PC-9 (cell line): ENCODE results near the gene HEMK1. TPM values are rescaled to one million over a fixed set of nuclear protein-coding genes. Genes with fewer than 3 reads are reported as not detected.

ENCODE experiments used
- BruUV-seq: library from RNA; stranded (reverse); fragments of 400-500 nt; replicated peaks from 2 replicates; lab custom pipeline; 2021; lab: Mats Ljungman, UMichigan
- CTCF ChIA-PET: fragments of 300-600 bp; sonication (Branson Sonifier 250); formaldehyde crosslinking; loops from one replicate; lab custom pipeline; 2022; ENCODE audit warnings: antibody characterized with exemption; lab: Charles Lee
- POLR2A ChIA-PET: fragments of 300-600 bp; sonication (Branson Sonifier 250); formaldehyde crosslinking; loops from one replicate; lab custom pipeline; 2022; ENCODE audit warnings: antibody characterized with exemption; ENCODE audit not compliant: unreplicated experiment; lab: Charles Lee
- DNase-seq, 2 experiments: peaks; one replicate each; pipeline versions ENCODE4 v3.0.0 to v3.0.0-alpha.2; 2015 to 2022; ENCODE audit warnings: mixed read lengths in 1 of 2
- H2AFZ ChIP-seq: fragments of 200-600 bp; sonication (generic); 2 replicates; pipeline ENCODE4 v1.8.1; 2017; ENCODE audit warnings: antibody characterized with exemption
- H3F3A ChIP-seq: fragments of 200-600 bp; sonication (generic); 2 replicates; pipeline ENCODE4 v1.8.1; 2017; ENCODE audit warnings: antibody characterized with exemption, mild to moderate bottlenecking, low read depth; ENCODE audit not compliant: insufficient read depth
- H3K27ac ChIP-seq: fragments of 200-600 bp; sonication (generic); 2 replicates; pipeline ENCODE4 v1.6.1; 2016; ENCODE audit warnings: mixed run types
- H3K27me3 ChIP-seq: fragments of 200-600 bp; sonication (generic); 2 replicates; pipeline ENCODE4 v1.6.1; 2016; ENCODE audit warnings: low read depth, mixed run types; ENCODE audit not compliant: insufficient read depth
- H3K36me3 ChIP-seq: fragments of 200-600 bp; sonication (generic); 2 replicates; pipeline ENCODE4 v1.6.1; 2016; ENCODE audit warnings: low read depth, mixed run types
- H3K4me1 ChIP-seq: fragments of 200-600 bp; sonication (generic); replicated peaks from 2 replicates; pipeline ENCODE4 v1.6.1; 2016; ENCODE audit warnings: mixed run types; ENCODE audit not compliant: insufficient read depth
- H3K4me2 ChIP-seq: fragments of 200-600 bp; sonication (generic); 2 replicates; pipeline ENCODE4 v1.6.1; 2017; ENCODE audit warnings: mixed run types
- H3K4me3 ChIP-seq: fragments of 200-600 bp; sonication (generic); 2 replicates; pipeline ENCODE4 v1.6.1; 2016; ENCODE audit warnings: mixed run types
- H3K79me2 ChIP-seq: fragments of 200-600 bp; sonication (generic); 2 replicates; pipeline ENCODE4 v1.6.1; 2017; ENCODE audit warnings: low read depth, mixed run types
- H3K9me2 ChIP-seq: fragments of 200-600 bp; sonication (generic); 2 replicates; pipeline ENCODE4 v1.8.1; 2017; ENCODE audit warnings: mild to moderate bottlenecking; ENCODE audit not compliant: insufficient read depth
- H3K9me3 ChIP-seq: fragments of 200-600 bp; sonication (generic); 2 replicates; pipeline ENCODE4 v1.8.1; 2016; ENCODE audit warnings: low read depth; ENCODE audit not compliant: insufficient read depth
- H4K20me1 ChIP-seq: fragments of 200-600 bp; sonication (generic); 2 replicates; pipeline ENCODE4 v1.8.1; 2017; ENCODE audit not compliant: insufficient read depth
- EZH2 ChIP-seq: fragments of 200-600 bp; sonication (generic); IDR thresholded peaks from 2 replicates; pipeline ENCODE4 v1.8.0; 2017; ENCODE audit warnings: antibody characterized with exemption, low read depth
- intact Hi-C: fragments of 100-400 bp; cut with micrococcal nuclease; formaldehyde crosslinking; loops from one replicate; pipeline ENCODE4 v1.10.0; 2022; ENCODE audit not compliant: unreplicated experiment
- total RNA-seq: library from RNA; stranded (reverse); gene quantifications from 2 replicates; pipeline ENCODE4 v1.2.3, GENCODE V29; 2021
- TF ChIP-seq, protein P1 (sequence below): fragments of 200-600 bp; sonication (generic); conservative IDR thresholded peaks from 2 replicates; pipeline ENCODE4 v1.6.1; 2017; ENCODE audit warnings: mixed run types, antibody characterized with exemption, mild to moderate bottlenecking, moderate library complexity

HEMK1 gene
- total RNA-seq, 1 experiment from 2014 or later = 20.6 TPM

- peak overlapping the region; percentile 51 for H3K4me2 ChIP-seq
- POLR2A ChIA-PET = no interaction called here
- TF ChIP-seq, protein P1, sequence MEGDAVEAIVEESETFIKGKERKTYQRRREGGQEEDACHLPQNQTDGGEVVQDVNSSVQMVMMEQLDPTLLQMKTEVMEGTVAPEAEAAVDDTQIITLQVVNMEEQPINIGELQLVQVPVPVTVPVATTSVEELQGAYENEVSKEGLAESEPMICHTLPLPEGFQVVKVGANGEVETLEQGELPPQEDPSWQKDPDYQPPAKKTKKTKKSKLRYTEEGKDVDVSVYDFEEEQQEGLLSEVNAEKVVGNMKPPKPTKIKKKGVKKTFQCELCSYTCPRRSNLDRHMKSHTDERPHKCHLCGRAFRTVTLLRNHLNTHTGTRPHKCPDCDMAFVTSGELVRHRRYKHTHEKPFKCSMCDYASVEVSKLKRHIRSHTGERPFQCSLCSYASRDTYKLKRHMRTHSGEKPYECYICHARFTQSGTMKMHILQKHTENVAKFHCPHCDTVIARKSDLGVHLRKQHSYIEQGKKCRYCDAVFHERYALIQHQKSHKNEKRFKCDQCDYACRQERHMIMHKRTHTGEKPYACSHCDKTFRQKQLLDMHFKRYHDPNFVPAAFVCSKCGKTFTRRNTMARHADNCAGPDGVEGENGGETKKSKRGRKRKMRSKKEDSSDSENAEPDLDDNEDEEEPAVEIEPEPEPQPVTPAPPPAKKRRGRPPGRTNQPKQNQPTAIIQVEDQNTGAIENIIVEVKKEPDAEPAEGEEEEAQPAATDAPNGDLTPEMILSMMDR = no peak
- no peak for TF ChIP-seq EZH2
Measured at GRCh38 chr3:50632450-50632849, 63.1 kb downstream of the HEMK1 start.

GRCh38 chr3:50633230-50633790 is 64.0 kb downstream of the HEMK1 start:
- peak in 1 of 2 experiments; percentile 62 for DNase-seq
- peaks cover 63% of the 10 kb centered on the region for H3K79me2 ChIP-seq
- no peak overlapping the region for H3K27ac ChIP-seq
- H3K36me3 ChIP-seq = no peaks in the 10 kb centered on the region
- intact Hi-C loops = no loop called here
- no peaks in the 10 kb centered on the region for H3K9me3 ChIP-seq
- no peaks in the 10 kb centered on the region for H3K9me2 ChIP-seq
- no peaks in the 10 kb centered on the region for H3K27me3 ChIP-seq
- no TSS peak for BruUV-seq
- 0 out of 2 replicates have a peak overlapping the region, but pooled peaks have one; percentile 51 for H3K4me2 ChIP-seq
- peaks cover 17% of the 10 kb centered on the region; the same call in 1 of the 2 replicates for H3F3A ChIP-seq
- POLR2A ChIA-PET = no interaction called here
- H4K20me1 ChIP-seq = no peaks in the 10 kb centered on the region
- TF ChIP-seq, protein P1 = no peak
- TF ChIP-seq EZH2 = no peak
- H2AFZ ChIP-seq = no peak overlapping the region
- H3K4me1 ChIP-seq = peaks cover 48% of the 10 kb centered on the region
- CTCF ChIA-PET = no interaction called here
- H3K4me3 ChIP-seq = no peak overlapping the region

More at GRCh38 chr3:50632450-50632849, 63.1 kb downstream of the HEMK1 start:
- peaks cover 17% of the 10 kb centered on the region; the same call in 1 of the 2 replicates for H3F3A ChIP-seq
- peak in 1 of 2 experiments; percentile 81 for DNase-seq
- peaks cover 65% of the 10 kb centered on the region for H3K79me2 ChIP-seq
- H3K9me2 ChIP-seq = no peaks in the 10 kb centered on the region
- H2AFZ ChIP-seq = no peak overlapping the region
- H3K4me1 ChIP-seq = peaks cover 57% of the 10 kb centered on the region
- no peaks in the 10 kb centered on the region for H3K27me3 ChIP-seq
- H3K27ac ChIP-seq = peak overlapping the region; percentile 44; the same call in 1 of the 2 replicates
- CTCF ChIA-PET = interaction anchor here (0.6 to 0.8 kb wide), 2 partner anchors 20 to 1026 kb away, joined by 4 to 5 read pairs; no protein-coding TSS in a partner anchor
- no peak overlapping the region for H3K4me3 ChIP-seq
- no peaks in the 10 kb centered on the region for H3K9me3 ChIP-seq
- no TSS peak for BruUV-seq
- no peaks in the 10 kb centered on the region for H4K20me1 ChIP-seq
- intact Hi-C loops = no loop called here
- no peaks in the 10 kb centered on the region for H3K36me3 ChIP-seq

- Histone ChIP-seq H4K20me1 (peaks cover 6% of the 10 kb centered on the region; the same call in 1 of the 2 replicates), H3K4me1 (peaks cover 38% of the 10 kb centered on the region), H2AFZ (no peak overlapping the region), H3K4me2 (no peak overlapping the region), H3K9me2 (no peaks in the 10 kb centered on the region), H3K36me3 (no peaks in the 10 kb centered on the region), H3K9me3 (no peaks in the 10 kb centered on the region), H3K4me3 (no peak overlapping the region), H3K27ac (no peak overlapping the region), H3K79me2 (peaks cover 45% of the 10 kb centered on the region), H3F3A (peaks cover 17% of the 10 kb centered on the region; the same call in 1 of the 2 replicates), H3K27me3 (no peaks in the 10 kb centered on the region)
- POLR2A ChIA-PET = no interaction called here
- intact Hi-C loops = no loop called here
- CTCF ChIA-PET = no interaction called here
- no peak for TF ChIP-seq EZH2
- TF ChIP-seq, protein P1 = no peak
- BruUV-seq = no TSS peak
- no peak for DNase-seq
Measured at GRCh38 chr3:50635066-50635465, 65.7 kb downstream of the HEMK1 start.
